DOHH2 (cell line): Measurements from ENCODE around the gene ANKRD33B.

Source experiments
- EZH2phosphoT487 ChIP-seq: fragments of 200-600 bp; sonication (generic); IDR thresholded peaks from 2 replicates; pipeline ENCODE4 v1.6.1; 2017; ENCODE audit warnings: borderline replicate concordance, mild to moderate bottlenecking, antibody characterized with exemption, low read length, moderate library complexity, mixed read lengths
- TF ChIP-seq, protein P1 (sequence below): fragments of 200-600 bp; sonication (generic); IDR thresholded peaks from one replicate; pipeline ENCODE4 v1.5.1; 2014; ENCODE audit warnings: antibody characterized with exemption, mild to moderate bottlenecking, low read depth, low read length; ENCODE audit not compliant: poor library complexity, severe bottlenecking

DNA sequence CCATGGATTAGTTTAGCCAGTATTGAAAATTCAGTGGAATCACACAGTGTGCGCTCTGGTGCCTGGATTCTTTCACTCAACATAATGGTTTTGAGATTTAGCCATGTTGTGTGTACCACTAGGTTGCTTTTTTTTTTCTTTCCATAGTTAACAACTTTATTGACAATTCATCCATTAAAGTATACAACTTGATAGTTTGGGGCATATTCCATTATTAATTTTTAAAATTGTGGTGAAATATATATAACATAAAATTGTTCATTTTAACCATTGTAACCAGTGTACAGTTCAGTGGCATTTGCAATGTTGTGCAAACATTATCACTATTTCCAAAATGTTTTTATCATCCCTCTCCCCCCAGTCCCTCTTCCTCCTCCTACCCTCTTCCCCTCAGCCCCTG lies 35.2 kb downstream of the ANKRD33B start:
- TF ChIP-seq, protein P1, sequence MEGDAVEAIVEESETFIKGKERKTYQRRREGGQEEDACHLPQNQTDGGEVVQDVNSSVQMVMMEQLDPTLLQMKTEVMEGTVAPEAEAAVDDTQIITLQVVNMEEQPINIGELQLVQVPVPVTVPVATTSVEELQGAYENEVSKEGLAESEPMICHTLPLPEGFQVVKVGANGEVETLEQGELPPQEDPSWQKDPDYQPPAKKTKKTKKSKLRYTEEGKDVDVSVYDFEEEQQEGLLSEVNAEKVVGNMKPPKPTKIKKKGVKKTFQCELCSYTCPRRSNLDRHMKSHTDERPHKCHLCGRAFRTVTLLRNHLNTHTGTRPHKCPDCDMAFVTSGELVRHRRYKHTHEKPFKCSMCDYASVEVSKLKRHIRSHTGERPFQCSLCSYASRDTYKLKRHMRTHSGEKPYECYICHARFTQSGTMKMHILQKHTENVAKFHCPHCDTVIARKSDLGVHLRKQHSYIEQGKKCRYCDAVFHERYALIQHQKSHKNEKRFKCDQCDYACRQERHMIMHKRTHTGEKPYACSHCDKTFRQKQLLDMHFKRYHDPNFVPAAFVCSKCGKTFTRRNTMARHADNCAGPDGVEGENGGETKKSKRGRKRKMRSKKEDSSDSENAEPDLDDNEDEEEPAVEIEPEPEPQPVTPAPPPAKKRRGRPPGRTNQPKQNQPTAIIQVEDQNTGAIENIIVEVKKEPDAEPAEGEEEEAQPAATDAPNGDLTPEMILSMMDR: no peak
- TF ChIP-seq EZH2phosphoT487: no peak
